HG02981 (cell line): ENCODE results near the gene LIF.
"Not testable (repeated sequence)": the region's sequence is repeated elsewhere in the genome, so short reads cannot be mapped to it uniquely, and the experiment has no call there.

ENCODE experiments used
- ATAC-seq: cut with Tn5 transposase; IDR thresholded peaks from one replicate; pipeline ENCODE4 v1.9.1; 2021; ENCODE audit warnings: mild to moderate bottlenecking, moderate library complexity; ENCODE audit not compliant: unreplicated experiment

Gene LIF

GRCh38 chr22:30212363-30212995, 34.1 kb downstream of the LIF start:
- no peak for ATAC-seq

GRCh38 chr22:30211124-30211820, 35.3 kb downstream of the LIF start:
- ATAC-seq = no peak

- no peak for ATAC-seq
These were observed 36.2 kb downstream of the LIF start for GRCh38 chr22:30210235-30210909.

DNA sequence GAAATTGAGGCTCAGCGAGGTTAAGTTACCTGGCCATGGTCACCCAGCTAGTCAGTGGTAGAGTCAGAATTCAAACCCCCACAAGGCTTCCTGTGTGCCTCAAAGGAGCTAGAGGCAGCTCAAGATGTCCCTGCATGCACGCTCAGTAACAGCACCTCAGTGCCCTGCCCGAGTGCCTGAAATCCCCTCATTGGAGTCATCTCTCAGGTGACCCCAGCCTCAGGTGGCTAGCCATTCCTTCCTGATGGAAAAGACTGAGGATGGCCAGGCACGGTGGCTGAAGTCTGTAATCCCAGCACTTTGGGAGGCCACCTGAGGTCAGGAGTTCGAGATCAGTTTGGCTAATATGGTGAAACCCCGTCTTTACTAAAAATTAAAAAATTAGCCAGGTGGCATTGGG, 36.9 kb downstream of the LIF start:
- no peak for ATAC-seq

- ATAC-seq = no peak
These were observed 37.6 kb downstream of the LIF start for GRCh38 chr22:30208631-30209603.

DNA sequence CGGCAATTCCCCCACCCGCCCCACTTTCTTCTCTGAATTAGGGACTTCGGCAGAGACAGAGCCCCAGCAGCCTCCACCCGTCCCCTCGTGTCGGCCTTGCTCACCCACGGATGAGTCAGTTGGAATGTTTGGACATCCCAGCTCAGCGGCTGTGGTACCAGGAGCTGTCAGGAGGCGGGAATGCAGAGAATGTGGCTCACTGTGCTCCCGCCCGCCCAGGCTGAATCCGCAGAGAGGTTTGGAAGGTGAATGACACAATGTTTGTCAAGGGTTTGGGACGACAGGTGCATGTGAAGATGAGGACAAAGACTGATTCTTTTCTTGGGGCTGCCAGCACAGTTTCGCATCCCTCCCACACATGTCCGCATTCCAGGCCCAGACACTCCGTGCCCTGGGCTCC, 39.6 kb downstream of the LIF start:
- no peak for ATAC-seq

DNA sequence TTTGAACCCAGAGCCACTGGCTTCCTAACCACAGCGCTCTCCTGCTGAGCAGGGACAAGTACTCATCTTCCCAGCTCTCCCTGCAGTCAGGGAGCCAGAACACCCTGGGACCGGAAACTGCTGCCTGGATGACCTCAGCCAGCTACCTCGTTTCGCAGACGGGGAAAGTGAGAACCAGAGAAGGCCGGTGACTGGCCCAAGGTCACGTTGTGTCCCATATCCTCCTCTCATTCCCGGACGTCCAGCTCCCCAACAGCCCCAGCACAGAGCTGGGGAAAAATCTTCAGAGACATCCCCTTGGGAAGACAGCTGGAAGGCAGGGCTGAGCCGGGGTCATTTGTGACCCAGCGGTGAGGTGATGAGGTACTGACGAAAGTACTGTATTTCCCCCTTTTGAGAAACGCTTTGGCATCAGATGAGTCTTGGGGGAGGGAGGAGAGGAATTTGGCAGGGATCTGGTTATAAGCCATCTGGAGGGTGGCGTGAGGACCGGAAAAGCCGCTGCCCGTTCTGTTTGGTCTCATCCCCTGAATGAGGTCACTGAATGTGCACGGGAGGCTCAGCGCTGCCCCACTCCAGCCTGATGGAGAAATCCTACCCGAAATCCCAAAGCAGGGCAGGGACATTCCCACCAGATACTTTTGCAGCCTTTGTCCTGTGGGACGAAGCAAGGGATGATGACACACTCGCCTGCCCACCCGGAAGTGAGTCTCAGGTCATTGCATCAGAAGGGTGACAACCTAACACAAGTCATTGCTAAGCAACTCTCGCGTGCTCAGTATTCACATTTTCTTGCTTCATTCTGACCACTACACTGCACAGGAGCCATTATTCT, 41.1 kb downstream of the LIF start:
- no peak for ATAC-seq

- no peak for ATAC-seq
These were observed 41.8 kb downstream of the LIF start for GRCh38 chr22:30204742-30205111.

- no peak for ATAC-seq
These were observed 42.4 kb downstream of the LIF start for GRCh38 chr22:30204015-30204741.

GRCh38 chr22:30202531-30203006, 44.0 kb downstream of the LIF start:
- ATAC-seq = no peak

DNA sequence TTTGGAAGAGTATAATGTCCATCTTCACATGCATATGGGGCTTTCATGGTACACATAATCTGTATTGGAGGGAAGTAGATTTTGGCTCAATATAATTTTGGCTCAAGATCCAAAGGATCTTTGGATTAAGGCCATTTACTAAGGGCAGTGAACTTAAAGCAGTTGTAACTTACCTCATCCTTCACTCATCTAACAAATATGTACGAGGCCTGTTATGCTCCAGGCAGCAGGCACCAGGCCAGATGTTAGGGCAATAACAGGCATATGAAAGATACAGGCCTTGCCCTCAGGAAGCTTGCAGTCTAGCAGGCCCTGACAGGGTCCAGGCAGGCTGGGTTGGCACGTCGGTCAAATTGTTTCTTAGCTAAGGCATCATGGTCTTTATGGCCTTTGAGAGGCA, 44.6 kb downstream of the LIF start:
- ATAC-seq = no peak

GRCh38 chr22:30200905-30201304, 45.7 kb downstream of the LIF start:
- ATAC-seq = not testable (repeated sequence)

DNA sequence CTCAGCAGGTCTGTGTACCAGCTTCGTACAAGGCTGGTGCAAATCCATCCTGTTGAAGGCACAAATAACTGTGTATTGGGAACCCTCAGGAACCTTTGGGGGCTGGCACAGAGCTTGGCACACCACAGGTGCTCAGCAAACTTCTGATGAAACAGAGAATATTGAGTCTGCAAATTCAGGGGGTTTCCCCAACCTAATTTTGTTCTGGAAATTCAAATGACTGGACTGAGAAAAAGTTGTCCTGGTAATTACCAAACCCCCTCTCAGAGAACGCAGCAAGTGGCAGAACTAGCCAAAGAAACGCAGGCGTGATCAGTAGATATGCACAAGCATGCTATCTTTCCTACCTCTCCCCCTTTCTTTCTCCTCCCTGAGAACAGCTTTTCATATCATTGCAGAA, 47.6 kb downstream of the LIF start:
- no peak for ATAC-seq

DNA sequence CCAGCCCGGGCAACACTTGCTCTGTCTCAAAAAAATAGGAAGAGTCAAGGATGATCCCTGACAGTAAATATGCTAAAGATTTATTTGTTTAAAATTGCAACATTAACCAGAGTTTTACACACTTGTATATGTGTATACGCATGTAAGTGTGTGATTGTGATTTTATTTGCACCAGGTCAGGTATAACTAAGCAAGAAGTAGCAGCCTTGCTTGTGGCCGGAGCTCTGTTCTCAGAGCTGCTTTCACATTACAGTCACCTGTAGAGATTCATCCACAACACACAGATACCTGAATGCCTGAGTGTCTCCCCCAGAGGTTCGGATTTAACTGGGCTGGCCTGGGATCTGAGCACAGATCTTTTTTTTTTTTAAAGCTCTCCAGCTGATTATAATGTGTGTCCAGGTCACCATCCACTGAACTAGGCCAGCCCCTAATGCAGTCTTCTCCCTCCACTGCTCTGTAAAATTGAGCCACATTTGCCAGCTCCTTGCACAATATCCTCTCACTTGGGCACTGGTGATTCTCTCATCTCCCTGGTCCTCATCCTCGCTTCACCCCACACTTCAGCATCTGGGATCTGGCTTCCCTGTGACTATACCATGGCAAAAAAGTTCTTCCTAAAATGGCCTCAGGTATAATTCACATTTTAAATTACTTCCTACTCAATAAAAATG, 48.3 kb downstream of the LIF start:
- ATAC-seq = no peak

DNA sequence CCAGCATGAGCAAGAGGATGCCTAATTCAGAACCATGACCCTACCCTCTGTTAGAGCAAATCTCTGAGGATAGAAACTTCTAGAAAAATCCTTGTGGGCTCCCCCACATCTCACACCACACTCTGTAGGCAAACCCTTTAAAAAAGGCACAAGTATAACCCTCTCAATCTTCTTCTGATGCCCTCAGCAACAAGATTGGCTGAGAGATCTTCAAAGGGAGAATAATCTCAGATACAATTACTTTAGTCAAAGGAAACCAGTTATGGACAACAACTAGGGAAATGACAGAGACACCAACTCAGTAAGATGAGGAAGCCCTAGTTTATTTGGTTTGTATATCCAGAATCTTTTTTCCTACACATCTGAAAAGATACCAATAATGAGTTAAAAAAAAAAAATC, 49.2 kb downstream of the LIF start:
- no peak for ATAC-seq

- ATAC-seq = no peak
These were observed 49.7 kb downstream of the LIF start for GRCh38 chr22:30196880-30197336.

DNA sequence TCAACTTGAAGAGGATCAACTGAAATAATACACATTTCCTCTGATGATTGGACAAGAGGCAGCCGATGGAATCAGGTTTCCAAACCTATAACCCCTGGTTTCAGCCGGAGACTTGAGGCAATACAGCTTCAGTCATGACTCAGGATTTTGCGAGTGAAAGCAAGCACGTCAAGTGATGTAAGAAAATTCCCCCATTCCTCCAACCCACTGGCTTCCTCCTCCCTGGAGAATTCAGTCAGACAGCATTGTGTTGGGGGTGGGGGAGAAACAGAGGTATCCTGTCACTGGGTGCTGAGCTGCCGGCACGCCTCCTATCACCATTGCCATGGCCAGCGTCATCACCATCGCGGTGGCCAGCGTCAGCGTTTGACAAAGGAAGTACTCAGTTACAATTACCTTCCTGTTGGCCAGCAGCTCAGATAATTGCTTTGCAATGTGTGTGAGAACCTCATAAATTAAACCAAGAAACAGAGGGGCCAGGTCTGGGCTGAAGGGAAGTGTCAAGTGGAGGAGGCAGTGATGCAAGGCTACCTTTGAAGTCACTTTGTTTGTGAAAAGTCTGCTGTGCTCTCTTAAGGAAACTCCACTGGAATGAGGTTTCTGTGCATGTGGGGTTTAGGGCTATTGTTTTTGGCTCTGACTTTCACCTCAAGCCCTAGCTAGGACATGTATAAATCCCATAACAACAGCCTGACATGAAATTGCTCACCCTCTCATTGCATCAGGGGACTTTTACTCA, 50.2 kb downstream of the LIF start:
- ATAC-seq = no peak
